Measurements from ENCODE around the gene GAGE13. TPM values are rescaled to one million over a fixed set of nuclear protein-coding genes. Genes with fewer than 3 reads are reported as not detected.
"Not testable (repeated sequence)": the region's sequence is repeated elsewhere in the genome, so short reads cannot be mapped to it uniquely, and the experiment has no call there.

GAGE13 gene
- total RNA-seq (2014; rRNA removed; shearing (Covaris generic)): not detected in 2 replicates

GRCh38 chrX:49331282-49331681, at the start of gene GAGE13:
TSS of gene GAGE13 (plus strand) at chrX:49331582. CDS start at chrX:49332738, 1,156 bp downstream.
- DNase-seq (ENCODE audit: low spot score): not testable (repeated sequence)

- DNase-seq (ENCODE audit: low spot score): no peak
These were observed 48.8 kb upstream of the GAGE13 start for GRCh38 chrX:49282647-49283011.

- no peak for DNase-seq (ENCODE audit: low spot score)
These were observed 47.2 kb upstream of the GAGE13 start for GRCh38 chrX:49284212-49284611.

GRCh38 chrX:49286136-49286535, 45.2 kb upstream of the GAGE13 start:
- DNase-seq (ENCODE audit: low spot score): no peak

- no peak for DNase-seq (ENCODE audit: low spot score)
These were observed 44.8 kb upstream of the GAGE13 start for GRCh38 chrX:49286581-49286980.

GRCh38 chrX:49287665-49288064, 43.7 kb upstream of the GAGE13 start:
- DNase-seq (ENCODE audit: low spot score): no peak

GRCh38 chrX:49290215-49290614, 41.2 kb upstream of the GAGE13 start:
- no peak for DNase-seq (ENCODE audit: low spot score)

GRCh38 chrX:49291615-49292337, 39.6 kb upstream of the GAGE13 start:
- peak; percentile 53 for DNase-seq (ENCODE audit: low spot score)

GRCh38 chrX:49292400-49293362, 38.7 kb upstream of the GAGE13 start:
- no peak for DNase-seq (ENCODE audit: low spot score)

- DNase-seq (ENCODE audit: low spot score): not testable (repeated sequence)
These were observed 32.1 kb upstream of the GAGE13 start for GRCh38 chrX:49299293-49299692.

- DNase-seq (ENCODE audit: low spot score): no peak
These were observed 30.7 kb upstream of the GAGE13 start for GRCh38 chrX:49300703-49301102.

GRCh38 chrX:49303346-49303745, 28.0 kb upstream of the GAGE13 start, which contains the start of gene GAGE10:
TSS of gene GAGE10 (plus strand) at chrX:49303646. CDS start at chrX:49304860, 1,214 bp downstream.
- no peak for DNase-seq (ENCODE audit: low spot score)

GRCh38 chrX:49307775-49308174, 23.6 kb upstream of the GAGE13 start:
- DNase-seq (ENCODE audit: low spot score): not testable (repeated sequence)

- DNase-seq (ENCODE audit: low spot score): no peak
These were observed 22.6 kb upstream of the GAGE13 start for GRCh38 chrX:49308604-49309269.

- peak; percentile 11 for DNase-seq (ENCODE audit: low spot score)
These were observed 21.9 kb upstream of the GAGE13 start for GRCh38 chrX:49309401-49309981.

- DNase-seq (ENCODE audit: low spot score): no peak
These were observed 21.0 kb upstream of the GAGE13 start for GRCh38 chrX:49310371-49310770.

GRCh38 chrX:49312176-49312575, 19.2 kb upstream of the GAGE13 start:
- no peak for DNase-seq (ENCODE audit: low spot score)

GRCh38 chrX:49316085-49316484, 15.3 kb upstream of the GAGE13 start:
- no peak for DNase-seq (ENCODE audit: low spot score)

GRCh38 chrX:49321737-49322136, 9.6 kb upstream of the GAGE13 start, which contains the start of gene GAGE12J:
TSS of gene GAGE12J (plus strand) at chrX:49322037. CDS start at chrX:49323194, 1,157 bp downstream.
- DNase-seq (ENCODE audit: low spot score): not testable (repeated sequence)

- not testable (repeated sequence) for DNase-seq (ENCODE audit: low spot score)
These were observed 9.1 kb upstream of the GAGE13 start for GRCh38 chrX:49322266-49322665.

GRCh38 chrX:49323735-49324134, 7.6 kb upstream of the GAGE13 start:
- not testable (repeated sequence) for DNase-seq (ENCODE audit: low spot score)

All from H4 (cell line).